Measurements from ENCODE around the gene GIT2.

DNA sequence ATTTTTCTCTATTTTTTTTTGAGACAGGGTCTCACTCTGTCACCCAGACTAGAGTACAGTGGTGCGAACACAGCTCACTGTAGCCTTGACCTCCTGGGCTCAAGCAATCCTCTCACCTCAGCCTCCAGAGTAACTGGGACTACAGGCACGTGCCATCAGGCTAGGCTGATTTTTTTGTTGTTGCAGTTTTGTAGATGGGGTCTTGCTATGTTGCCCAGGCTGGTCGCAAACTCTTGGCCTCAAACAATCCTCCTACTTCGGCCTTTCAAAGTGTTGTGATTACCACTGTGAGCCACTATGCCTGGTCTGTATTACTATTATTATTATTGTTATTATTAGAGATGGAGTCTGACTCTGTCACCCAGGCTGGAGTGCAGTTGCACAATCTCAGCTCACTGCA lies 23.3 kb downstream of the GIT2 start:
- TF ChIP-seq CTCF (conservative IDR thresholded peaks at IDR 0.05) (no peak), EZH2 (IDR thresholded peaks at IDR 0.05; ENCODE audit: low read depth) (no peak)
